SU-DHL-6 (cell line): ENCODE results near the gene SDCBP2.

ENCODE experiments used
- CTCF ChIP-seq: fragments of 200-600 bp; sonication (generic); IDR thresholded peaks from one replicate; pipeline ENCODE4 v1.5.1; 2017; ENCODE audit warnings: antibody characterized with exemption, mild to moderate bottlenecking, low read length, moderate library complexity; ENCODE audit not compliant: insufficient read depth, poor library complexity, severe bottlenecking
- EZH2phosphoT487 ChIP-seq: fragments of 200-600 bp; sonication (generic), shearing (Covaris generic); conservative IDR thresholded peaks from 2 replicates; pipeline ENCODE4 v1.6.1; 2018; ENCODE audit warnings: mild to moderate bottlenecking, antibody characterized with exemption, low read length, moderate library complexity, mixed read lengths

- no peak for TF ChIP-seq CTCF
- TF ChIP-seq EZH2phosphoT487 = no peak
Measured at GRCh38 chr20:1353956-1354355, 25.0 kb upstream of the SDCBP2 start.
